ENCODE data around the gene RPS26.
"Not testable (repeated sequence)": the region's sequence is repeated elsewhere in the genome, so short reads cannot be mapped to it uniquely, and the experiment has no call there.

The RPS26 gene

GRCh38 chr12:56074396-56074795, 32.7 kb downstream of the RPS26 start:
- Histone ChIP-seq H3K27me3 (ENCODE audit: insufficient read depth, insufficient read length) (no peaks in the 10 kb centered on the region), H3K4me3 (ENCODE audit: insufficient read length, low read depth) (no peak overlapping the region), H3K9ac (ENCODE audit: insufficient read length, low read depth) (no peak overlapping the region), H3K4me1 (ENCODE audit: insufficient read depth, insufficient read length) (no peaks in the 10 kb centered on the region), H3K9me3 (ENCODE audit: insufficient read depth, low read length) (peaks cover 6% of the 10 kb centered on the region; the same call in 1 of the 2 replicates), H3K36me3 (ENCODE audit: insufficient read depth, insufficient read length, low read length) (no peaks in the 10 kb centered on the region)
- TF ChIP-seq SUZ12 (IDR thresholded peaks at IDR 0.05; ENCODE audit: extremely low read depth, insufficient read depth, insufficient read length) (no peak), ZNF274 (IDR thresholded peaks at IDR 0.05; ENCODE audit: low read depth, low read length) (no peak), YY1 (IDR thresholded peaks at IDR 0.05; ENCODE audit: insufficient read depth, insufficient read length) (no peak)
- no peak for DNase-seq (ENCODE audit: low read depth, low spot score)

GRCh38 chr12:56077966-56078365, 36.2 kb downstream of the RPS26 start:
- H3K9me3 ChIP-seq (ENCODE audit: insufficient read depth, low read length); H3K36me3 ChIP-seq (ENCODE audit: insufficient read depth, insufficient read length, low read length); H3K9ac ChIP-seq (ENCODE audit: insufficient read length, low read depth); DNase-seq (ENCODE audit: low read depth, low spot score); H3K4me3 ChIP-seq (ENCODE audit: insufficient read length, low read depth); H3K27me3 ChIP-seq (ENCODE audit: insufficient read depth, insufficient read length): not testable (repeated sequence)
- peaks cover 10% of the 10 kb centered on the region for H3K4me1 ChIP-seq (ENCODE audit: insufficient read depth, insufficient read length)

GRCh38 chr12:56078427-56078826, 36.7 kb downstream of the RPS26 start:
- no peak for DNase-seq (ENCODE audit: low read depth, low spot score)
- TF ChIP-seq ZNF274 (IDR thresholded peaks at IDR 0.05; ENCODE audit: low read depth, low read length) (no peak), YY1 (IDR thresholded peaks at IDR 0.05; ENCODE audit: insufficient read depth, insufficient read length) (no peak)
- no peak overlapping the region for H3K4me3 ChIP-seq (ENCODE audit: insufficient read length, low read depth)
- no peak overlapping the region for H3K9ac ChIP-seq (ENCODE audit: insufficient read length, low read depth)
- H3K9me3 ChIP-seq (ENCODE audit: insufficient read depth, low read length) = peaks cover 6% of the 10 kb centered on the region; the same call in 1 of the 2 replicates
- H3K27me3 ChIP-seq (ENCODE audit: insufficient read depth, insufficient read length) = no peaks in the 10 kb centered on the region
- no peaks in the 10 kb centered on the region for H3K36me3 ChIP-seq (ENCODE audit: insufficient read depth, insufficient read length, low read length)
- peaks cover 10% of the 10 kb centered on the region for H3K4me1 ChIP-seq (ENCODE audit: insufficient read depth, insufficient read length)

GRCh38 chr12:56078931-56079722, 37.4 kb downstream of the RPS26 start:
- TF ChIP-seq YY1 (IDR thresholded peaks at IDR 0.05; ENCODE audit: insufficient read depth, insufficient read length) = no peak
- TF ChIP-seq ZNF274 (IDR thresholded peaks at IDR 0.05; ENCODE audit: low read depth, low read length) = no peak
- no peak for TF ChIP-seq SUZ12 (IDR thresholded peaks at IDR 0.05; ENCODE audit: extremely low read depth, insufficient read depth, insufficient read length)
- peaks cover 10% of the 10 kb centered on the region for H3K4me1 ChIP-seq (ENCODE audit: insufficient read depth, insufficient read length)
- DNase-seq (ENCODE audit: low read depth, low spot score) = peak; percentile 83

GRCh38 chr12:56079723-56080555, 38.2 kb downstream of the RPS26 start, which contains the start of gene ERBB3:
ERBB3 (plus strand) TSS chr12:56080165; CDS start chr12:56080301, 136 bp downstream.
- Histone ChIP-seq H3K9ac (ENCODE audit: insufficient read length, low read depth) (peak within 1 kb of the TSS; percentile 98), H3K4me1 (ENCODE audit: insufficient read depth, insufficient read length) (peaks cover 10% of the 10 kb centered on the region), H3K4me3 (ENCODE audit: insufficient read length, low read depth) (peak within 1 kb of the TSS; percentile 91), H3K36me3 (ENCODE audit: insufficient read depth, insufficient read length, low read length) (peaks cover 2% of the 10 kb centered on the region), H3K9me3 (ENCODE audit: insufficient read depth, low read length) (peaks cover 6% of the 10 kb centered on the region; the same call in 1 of the 2 replicates), H3K27me3 (ENCODE audit: insufficient read depth, insufficient read length) (no peaks in the 10 kb centered on the region)
- no peak for TF ChIP-seq YY1 (IDR thresholded peaks at IDR 0.05; ENCODE audit: insufficient read depth, insufficient read length)
- no peak for TF ChIP-seq SUZ12 (IDR thresholded peaks at IDR 0.05; ENCODE audit: extremely low read depth, insufficient read depth, insufficient read length)
- TF ChIP-seq ZNF274 (IDR thresholded peaks at IDR 0.05; ENCODE audit: low read depth, low read length) = no peak
- DNase-seq (ENCODE audit: low read depth, low spot score) = peak; percentile 71

More at GRCh38 chr12:56078931-56079722, 37.4 kb downstream of the RPS26 start:
- Histone ChIP-seq H3K4me3 (ENCODE audit: insufficient read length, low read depth) (peak overlapping the region; percentile 91), H3K9me3 (ENCODE audit: insufficient read depth, low read length) (peaks cover 6% of the 10 kb centered on the region; the same call in 1 of the 2 replicates), H3K9ac (ENCODE audit: insufficient read length, low read depth) (peak overlapping the region; percentile 98), H3K36me3 (ENCODE audit: insufficient read depth, insufficient read length, low read length) (no peaks in the 10 kb centered on the region), H3K27me3 (ENCODE audit: insufficient read depth, insufficient read length) (no peaks in the 10 kb centered on the region)

- Histone ChIP-seq H3K36me3 (ENCODE audit: insufficient read depth, insufficient read length, low read length) (peaks cover 5% of the 10 kb centered on the region), H3K4me3 (ENCODE audit: insufficient read length, low read depth) (peak overlapping the region; percentile 91), H3K4me1 (ENCODE audit: insufficient read depth, insufficient read length) (peaks cover 10% of the 10 kb centered on the region), H3K27me3 (ENCODE audit: insufficient read depth, insufficient read length) (no peaks in the 10 kb centered on the region), H3K9me3 (ENCODE audit: insufficient read depth, low read length) (peaks cover 6% of the 10 kb centered on the region; the same call in 1 of the 2 replicates), H3K9ac (ENCODE audit: insufficient read length, low read depth) (peak overlapping the region; percentile 98)
- DNase-seq (ENCODE audit: low read depth, low spot score) = no peak
- TF ChIP-seq ZNF274 (IDR thresholded peaks at IDR 0.05; ENCODE audit: low read depth, low read length) (no peak), YY1 (IDR thresholded peaks at IDR 0.05; ENCODE audit: insufficient read depth, insufficient read length) (no peak), SUZ12 (IDR thresholded peaks at IDR 0.05; ENCODE audit: extremely low read depth, insufficient read depth, insufficient read length) (no peak)
These were observed 38.9 kb downstream of the RPS26 start for GRCh38 chr12:56080556-56081138.
